Stimulated activated CD4-positive, alpha-beta T cell treated with anti-CD3 and anti-CD28 coated beads, Interleukin-4, amount 100 ng/mL, for 48 hours (primary cell): ENCODE data around the gene ZNRD2.
A peak's percentile ranks its signal among the peaks of the same experiment; 100 is the strongest.

Source experiments
- DNase-seq, 2 donors: peaks; one replicate each; pipeline ENCODE4 v3.0.0-alpha.2; 2020; ENCODE audit warnings: low read depth in 2 of 2

Gene ZNRD2

DNA sequence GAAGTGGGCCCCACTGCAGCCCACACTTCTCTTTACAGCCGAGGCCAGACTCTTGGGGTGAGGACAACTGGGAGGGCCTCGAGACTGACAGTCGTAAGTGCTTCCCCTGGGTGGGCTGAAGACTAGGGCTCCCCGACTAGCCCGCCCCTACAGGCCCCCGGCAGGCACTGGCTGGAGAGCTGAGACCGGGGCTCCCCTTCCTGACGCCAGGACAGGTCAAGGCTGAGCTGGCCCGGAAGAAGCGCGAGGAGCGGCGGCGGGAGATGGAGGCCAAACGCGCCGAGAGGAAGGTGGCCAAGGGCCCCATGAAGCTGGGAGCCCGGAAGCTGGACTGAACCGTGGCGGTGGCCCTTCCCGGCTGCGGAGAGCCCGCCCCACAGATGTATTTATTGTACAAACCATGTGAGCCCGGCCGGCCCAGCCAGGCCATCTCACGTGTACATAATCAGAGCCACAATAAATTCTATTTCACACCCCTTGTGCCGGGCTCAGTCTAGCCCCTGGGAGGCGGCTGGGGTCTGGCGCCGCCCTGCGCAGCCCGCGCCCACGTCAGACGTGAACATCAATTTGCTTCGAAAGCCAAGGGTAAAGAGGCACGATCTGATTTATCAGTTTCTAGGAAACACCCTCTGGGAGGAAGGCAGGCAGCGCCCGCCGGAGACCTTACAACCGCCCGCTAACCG is 31.9 kb upstream of the ZNRD2 start:
- no peak for DNase-seq

GRCh38 chr11:65538915-65539743 is 31.1 kb upstream of the ZNRD2 start:
- no peak for DNase-seq

GRCh38 chr11:65539744-65540289 is 30.5 kb upstream of the ZNRD2 start:
- DNase-seq = no peak

- peak; percentile 87 to 91 for DNase-seq
These were observed 29.8 kb upstream of the ZNRD2 start for GRCh38 chr11:65540290-65541092.

DNA sequence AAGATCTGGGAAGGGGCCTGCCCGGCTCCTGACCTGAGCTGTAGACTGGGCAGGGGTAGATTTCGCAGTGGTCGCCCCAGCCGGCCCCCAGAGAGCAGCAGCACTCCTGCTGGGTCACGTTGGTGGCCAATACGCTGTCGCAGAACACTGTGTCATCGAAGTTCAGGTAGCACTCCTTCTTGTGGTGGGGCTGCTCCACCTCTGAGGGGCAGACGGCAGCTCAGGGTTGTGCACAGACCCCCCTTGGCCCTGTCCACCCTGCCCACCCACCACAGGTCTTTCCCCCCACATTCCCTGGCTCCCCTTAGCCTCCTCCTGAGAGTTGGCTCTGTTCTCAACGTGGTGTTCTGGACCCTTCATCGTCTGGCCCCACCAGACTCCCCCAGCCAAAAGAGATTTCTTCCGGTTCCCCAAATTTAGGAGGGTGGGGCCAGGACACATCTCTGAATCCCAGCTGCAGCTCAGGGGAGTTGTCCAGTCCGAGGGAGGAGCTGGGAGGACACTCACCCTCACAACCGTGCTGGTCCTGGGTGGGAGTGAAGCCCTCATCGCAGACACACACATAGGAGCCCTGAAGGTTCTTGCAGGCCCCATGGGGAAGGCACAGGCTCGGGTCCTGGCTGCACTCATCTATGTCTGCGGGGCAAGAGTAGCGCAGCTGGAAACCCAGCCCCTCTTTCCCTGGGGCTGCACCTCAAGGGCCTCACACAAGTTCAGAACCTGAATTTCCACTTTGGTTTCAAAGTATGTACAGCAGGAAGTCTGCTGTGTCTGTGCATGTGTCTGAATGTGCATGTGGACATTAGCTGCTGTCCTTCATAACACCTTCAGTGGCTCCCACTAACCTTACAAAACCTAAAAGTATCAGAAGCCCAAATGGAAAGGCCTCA is 28.9 kb upstream of the ZNRD2 start:
- DNase-seq = no peak

GRCh38 chr11:65542738-65543390 is 27.4 kb upstream of the ZNRD2 start:
- no peak for DNase-seq

DNA sequence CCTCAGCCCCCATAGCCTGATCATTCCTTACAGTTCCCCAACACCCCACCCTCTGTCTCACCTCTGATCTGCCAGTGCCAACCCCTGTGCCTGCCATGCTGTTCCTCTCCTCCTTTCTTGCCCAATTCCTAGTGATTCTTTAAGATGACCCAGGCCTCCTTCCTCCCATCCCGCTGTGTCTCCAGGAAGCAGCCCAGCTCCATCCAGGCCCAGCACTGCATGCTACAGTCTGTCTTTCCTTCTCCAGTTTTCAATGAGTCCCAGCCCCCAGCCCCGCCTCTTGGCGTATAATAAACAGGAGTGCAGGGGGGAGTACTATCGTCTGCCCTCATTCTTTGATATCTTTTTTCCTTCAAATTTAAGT is 24.4 kb upstream of the ZNRD2 start:
- DNase-seq = no peak

- peak; percentile 97 to 99 for DNase-seq
These were observed 23.9 kb upstream of the ZNRD2 start for GRCh38 chr11:65546217-65546958.

GRCh38 chr11:65547446-65548125 is 22.7 kb upstream of the ZNRD2 start:
- DNase-seq = no peak

DNA sequence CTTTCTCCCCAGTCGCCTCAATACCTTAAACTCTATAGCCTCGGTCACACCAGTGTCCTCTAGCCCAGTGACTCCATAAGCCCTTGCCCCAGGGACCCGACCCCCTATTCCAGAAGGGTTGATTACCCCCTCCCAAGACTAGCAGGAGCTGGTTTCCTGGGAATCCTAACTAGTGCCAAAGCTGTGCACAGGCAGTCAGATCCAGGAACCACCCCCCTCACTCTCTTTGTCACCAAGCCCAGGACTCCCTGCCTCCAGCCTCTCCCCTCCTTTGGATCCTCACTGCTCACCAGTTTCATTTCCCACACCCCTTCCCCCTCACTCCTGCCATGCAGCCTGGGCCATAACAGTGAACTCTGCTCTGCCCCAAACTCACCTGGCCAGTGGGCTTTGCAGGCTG is 21.9 kb upstream of the ZNRD2 start:
- DNase-seq = no peak

DNA sequence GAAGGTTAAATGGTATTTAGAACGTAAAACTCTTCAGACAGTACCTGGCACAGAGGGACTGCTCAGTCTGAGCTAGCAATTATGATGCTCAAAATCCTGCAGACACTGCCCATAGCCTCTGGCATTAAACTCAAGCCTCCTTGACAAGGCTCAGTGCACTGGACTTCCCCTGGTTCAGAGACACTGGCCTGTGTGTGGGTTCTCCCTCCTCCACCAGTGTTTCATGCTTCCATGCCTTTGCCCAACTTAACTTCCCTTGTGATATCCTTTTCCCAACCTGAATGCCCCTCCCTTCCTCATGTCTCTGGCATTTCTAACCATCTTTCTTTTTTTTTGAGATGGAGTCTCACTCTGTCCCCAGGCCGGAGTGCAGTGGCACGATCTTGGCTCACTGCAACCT is 21.2 kb upstream of the ZNRD2 start:
- no peak for DNase-seq

- DNase-seq = no peak
These were observed 18.5 kb upstream of the ZNRD2 start for GRCh38 chr11:65551572-65552387.

GRCh38 chr11:65552388-65552951 is 17.8 kb upstream of the ZNRD2 start:
- no peak for DNase-seq

DNA sequence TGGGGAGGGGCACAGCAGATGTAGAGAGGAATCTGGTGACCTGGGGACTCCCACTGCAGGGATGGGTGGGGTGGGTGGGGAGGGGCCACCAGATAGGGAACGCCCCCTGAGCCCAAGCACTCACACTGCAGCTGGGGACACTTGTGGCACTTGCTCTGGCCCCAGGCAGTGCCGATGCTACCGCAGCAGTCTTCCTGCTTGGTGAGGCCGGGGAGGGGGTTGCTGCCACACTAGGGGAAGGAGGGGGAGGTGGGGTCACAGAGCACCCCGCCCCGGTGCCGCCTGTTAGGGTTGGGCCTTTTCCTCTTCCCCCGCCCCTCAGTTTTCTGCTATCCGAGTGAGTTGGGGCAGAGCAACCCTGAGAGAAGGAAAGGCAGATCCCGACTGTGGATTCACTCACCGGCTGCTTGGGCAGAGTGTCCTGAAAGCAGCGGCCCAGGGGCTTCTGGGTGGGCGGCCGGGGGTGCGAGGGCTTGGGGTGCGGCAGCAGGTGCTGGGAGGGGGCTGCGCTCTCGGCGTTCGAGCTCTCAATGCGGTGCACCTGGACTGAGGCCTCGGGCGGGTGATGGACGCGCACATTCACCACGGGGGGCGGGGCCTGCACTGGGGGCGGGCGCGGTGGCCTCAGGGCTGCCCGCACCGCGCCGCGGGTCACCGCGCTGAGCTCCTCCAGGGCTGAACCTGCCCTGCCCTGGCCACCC is 16.8 kb upstream of the ZNRD2 start:
- DNase-seq = no peak

DNA sequence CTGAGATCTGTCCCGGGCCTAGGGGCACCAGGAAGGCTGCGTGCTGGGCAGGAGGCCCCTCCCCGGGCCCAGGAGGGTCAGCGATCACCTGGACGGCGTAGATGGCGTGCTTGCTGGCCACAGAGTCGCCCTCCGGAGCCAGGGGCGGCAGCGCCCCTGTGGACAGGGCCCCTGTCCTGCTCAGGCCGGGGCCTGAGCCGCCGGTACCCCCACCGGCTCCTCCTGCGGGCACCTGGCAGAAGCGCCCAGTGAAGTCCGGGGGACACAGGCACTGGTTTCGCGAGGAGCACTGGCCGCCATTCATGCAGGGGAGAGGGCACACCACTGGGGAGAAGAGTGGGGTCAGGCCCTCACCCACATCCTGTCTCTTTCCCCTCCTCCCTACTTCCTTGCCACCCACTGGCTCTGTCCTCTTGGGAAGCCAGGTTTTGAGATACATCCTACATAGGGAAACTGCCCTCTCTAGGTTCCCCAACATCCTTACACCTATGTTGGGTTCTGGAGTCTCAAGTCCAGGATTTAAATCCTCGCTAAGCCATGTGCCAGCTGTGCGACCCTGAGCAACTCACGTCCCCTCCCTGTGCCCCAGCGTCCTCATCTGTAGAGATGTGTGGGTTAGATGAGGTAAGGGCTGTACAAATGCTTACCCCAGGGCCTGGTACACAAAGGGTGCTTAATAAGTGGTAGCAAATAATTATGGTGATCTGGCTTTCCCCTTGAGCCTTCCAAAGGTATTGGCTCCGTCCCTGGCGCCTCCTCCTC is 16.0 kb upstream of the ZNRD2 start:
- DNase-seq = no peak

- no peak for DNase-seq
These were observed 15.3 kb upstream of the ZNRD2 start for GRCh38 chr11:65554842-65555430.
